Midbrain (tissue), 1 donor: Measurements from ENCODE around the gene PREX1.

Experiments used
- DNase-seq: peaks from one replicate; lab custom pipeline; 2025; lab: John Stamatoyannopoulos, UW

The PREX1 gene

GRCh38 chr20:48794816-48795457 is 32.9 kb downstream of the PREX1 start:
- DNase-seq = no peak

GRCh38 chr20:48794360-48794759 is 33.4 kb downstream of the PREX1 start:
- DNase-seq = peak; percentile 44

DNA sequence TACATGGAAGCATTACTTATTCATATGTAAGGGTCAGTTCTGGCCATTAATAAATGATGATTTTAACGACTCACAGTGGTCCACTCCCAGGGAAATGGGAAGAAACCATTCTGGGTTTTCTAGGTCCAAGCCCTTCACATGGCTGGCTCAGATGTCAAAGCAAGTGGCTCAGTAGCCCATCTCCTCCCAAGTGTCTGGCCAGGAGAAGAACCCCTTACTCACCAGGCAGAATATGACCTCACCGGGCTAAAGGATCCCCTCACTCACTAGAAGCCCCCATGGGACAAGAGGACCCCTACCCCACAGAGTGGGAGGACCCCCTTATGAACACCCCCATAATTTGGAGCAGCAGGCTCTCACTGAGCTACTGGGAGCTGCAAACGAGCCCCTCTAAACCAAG is 34.0 kb downstream of the PREX1 start:
- DNase-seq = no peak

DNA sequence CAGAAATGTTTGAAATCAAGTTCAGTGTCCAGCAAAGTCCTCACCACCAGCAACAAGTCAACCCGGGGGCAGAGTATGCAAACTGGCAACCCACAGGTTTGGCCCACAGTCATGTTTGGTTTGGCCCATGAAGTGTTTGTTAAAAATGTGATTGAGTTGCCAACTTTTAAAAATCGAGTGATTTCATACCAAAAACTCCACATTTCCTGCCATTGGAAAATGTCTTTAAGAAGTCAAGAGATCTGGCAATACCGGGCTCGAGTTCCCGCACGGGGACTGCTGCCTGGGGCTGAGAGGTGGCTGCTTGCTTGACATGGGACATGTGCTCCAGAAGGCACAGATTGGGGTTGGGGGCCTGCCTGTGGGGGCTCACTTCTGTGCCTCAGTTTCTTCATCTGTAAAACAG is 36.1 kb downstream of the PREX1 start:
- no peak for DNase-seq

DNA sequence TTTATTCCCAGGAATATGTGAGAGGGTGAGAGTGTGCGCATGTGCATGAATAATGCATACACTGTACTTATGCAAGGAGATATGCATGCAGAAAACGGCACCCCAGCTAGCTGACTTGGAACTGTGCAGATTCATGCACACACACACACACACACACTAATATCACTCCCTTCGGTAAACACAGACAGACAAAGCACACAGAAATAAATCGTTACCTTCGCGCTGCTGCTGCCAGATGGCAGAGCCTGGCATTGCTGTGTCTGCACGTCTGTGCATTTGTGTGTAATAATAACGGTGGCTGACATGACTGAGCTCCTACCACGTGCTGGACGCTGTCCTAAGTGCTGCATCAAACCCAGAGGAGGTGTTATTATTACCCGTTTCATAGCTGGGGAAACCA is 36.8 kb downstream of the PREX1 start:
- no peak for DNase-seq

- DNase-seq = no peak
Measured at GRCh38 chr20:48790473-48791003, 37.3 kb downstream of the PREX1 start.

DNA sequence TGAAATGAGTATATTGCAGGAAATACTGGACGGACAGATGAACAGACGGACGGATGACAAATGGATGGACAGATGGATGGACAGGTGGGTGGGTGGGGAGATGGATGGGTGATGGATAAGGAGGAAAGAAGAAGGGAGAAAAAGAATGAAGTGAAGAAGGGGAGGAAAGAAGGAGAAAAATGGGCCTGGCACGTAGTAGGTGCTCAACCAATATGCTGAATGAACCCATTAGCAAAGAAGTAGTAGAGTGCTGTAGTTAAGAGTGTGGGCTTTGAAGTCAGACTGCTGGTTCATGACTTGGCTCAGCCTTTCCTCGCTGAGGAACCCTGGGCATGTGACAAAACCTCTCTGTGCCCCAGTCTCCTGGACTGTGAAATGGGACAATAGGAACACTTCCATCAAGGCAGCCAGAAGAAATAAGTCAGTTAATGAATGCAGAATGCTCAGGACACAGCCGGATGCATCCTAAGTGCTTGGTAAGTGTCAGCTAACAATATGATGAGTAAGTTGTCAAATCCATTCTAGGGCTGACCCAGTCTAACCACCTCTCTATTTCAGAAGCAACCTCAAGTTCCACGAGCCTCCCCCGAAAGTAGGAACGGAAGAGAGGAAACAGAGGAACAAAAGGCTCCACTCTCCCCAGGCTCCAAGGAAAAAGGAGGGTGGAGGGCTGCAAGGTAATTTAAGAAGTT is 37.9 kb downstream of the PREX1 start:
- DNase-seq = no peak

DNA sequence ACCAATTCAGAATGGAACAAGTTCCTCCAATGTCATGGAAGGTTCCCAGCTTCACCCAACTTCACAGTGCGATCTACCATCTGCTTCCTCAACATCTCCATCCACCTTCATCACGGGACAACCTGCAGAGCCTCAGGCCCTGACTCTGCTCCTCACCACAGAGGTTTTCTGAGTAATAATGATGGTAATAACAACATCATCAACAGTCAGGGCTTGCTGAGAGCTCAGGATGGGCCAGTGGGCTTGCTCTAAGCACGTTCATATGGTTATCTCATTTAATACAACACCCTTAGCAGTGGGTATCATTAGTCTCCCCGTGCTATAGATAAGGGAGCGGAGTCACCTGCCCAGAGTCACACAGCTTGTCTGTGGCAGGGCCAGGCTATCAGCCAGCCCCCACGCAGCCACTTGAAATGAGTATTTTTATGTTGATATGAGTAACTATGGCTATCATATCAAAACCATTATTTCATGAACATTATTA is 38.6 kb downstream of the PREX1 start:
- no peak for DNase-seq

GRCh38 chr20:48788486-48789072 is 39.2 kb downstream of the PREX1 start:
- no peak for DNase-seq

DNA sequence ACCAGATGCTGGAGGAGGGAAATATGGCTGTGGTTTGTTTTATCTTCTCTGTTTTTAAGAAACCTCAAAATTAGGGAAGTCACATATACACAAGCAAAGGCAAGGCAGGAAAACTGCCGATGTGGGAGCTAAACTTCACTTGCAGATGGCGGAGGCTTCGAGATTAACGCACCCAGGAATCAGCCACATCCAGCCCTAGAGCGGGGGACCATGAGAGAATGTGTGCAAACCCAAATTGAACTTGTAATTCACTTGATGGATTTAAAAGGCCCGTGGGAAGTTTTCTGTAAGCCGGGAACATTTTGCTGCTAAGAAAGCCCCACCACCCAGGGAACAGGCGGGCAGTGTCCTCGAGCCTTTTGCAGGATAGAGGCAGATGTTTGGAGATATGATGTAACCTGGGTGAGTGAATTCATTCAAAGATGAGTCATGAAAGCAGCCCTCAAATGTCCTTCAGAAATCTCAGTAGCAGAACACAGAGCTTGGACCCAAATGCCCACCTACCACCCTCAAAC is 39.9 kb downstream of the PREX1 start:
- DNase-seq = peak; percentile 10

- no peak for DNase-seq
Measured at GRCh38 chr20:48786951-48787705, 40.7 kb downstream of the PREX1 start.

DNA sequence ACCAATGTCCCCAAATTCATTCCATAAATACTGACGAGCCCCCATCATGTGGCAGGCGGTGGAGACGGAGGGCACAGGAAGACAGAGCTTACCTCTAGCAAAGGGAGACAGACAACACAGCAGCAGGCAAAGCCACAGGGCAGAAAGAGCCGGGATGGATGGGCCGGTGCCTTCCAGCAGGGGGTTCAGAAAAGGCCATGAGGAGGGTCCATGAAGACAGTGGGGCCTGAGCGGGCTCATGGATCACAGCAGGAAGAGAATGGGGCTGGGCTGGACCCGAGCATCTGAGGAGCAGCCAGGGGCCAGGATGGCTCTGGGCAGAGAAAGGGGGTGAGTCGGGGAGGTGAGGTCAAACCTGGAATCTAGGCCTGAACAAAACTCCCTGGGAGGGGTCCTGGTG is 42.0 kb downstream of the PREX1 start:
- DNase-seq = no peak

- DNase-seq = no peak
Measured at GRCh38 chr20:48785256-48785655, 42.5 kb downstream of the PREX1 start.

DNA sequence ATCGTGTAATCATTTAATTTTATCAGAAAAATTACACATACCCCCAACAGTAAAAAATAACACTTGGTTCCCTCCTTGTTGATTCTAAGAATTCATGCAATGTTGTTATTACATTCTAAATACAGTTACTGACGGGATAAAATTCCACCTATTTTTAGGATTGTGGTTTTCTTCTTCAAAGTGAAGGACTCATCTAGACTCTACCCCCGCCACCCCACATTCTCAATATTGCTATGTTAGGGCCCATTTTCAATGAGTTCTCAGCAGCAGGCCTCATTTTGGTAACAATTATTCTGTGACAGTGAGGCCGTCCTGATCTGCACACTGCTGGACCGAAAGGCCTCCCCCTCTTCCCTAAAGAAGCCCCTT is 43.5 kb downstream of the PREX1 start:
- no peak for DNase-seq

GRCh38 chr20:48783533-48784272 is 44.1 kb downstream of the PREX1 start:
- no peak for DNase-seq

DNA sequence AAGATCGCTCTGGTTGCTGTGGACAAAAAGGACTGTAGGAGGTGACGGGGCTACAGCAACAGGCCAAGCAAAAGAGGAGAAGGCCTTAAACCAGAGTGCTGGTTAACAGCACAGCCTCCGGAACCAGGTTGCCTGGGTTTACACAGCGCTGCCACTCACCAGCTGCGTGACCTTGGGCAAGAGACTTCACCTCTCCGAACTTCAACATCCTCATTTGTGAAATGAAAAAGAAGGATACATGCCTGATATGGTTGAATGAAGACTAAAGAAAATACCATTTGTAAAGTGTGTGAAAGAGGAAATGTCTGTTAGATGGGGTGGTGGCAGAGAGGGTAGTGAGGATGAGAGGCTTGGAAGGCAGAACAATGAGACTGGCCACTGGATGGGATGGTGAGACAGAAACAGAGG is 44.9 kb downstream of the PREX1 start:
- DNase-seq = no peak

DNA sequence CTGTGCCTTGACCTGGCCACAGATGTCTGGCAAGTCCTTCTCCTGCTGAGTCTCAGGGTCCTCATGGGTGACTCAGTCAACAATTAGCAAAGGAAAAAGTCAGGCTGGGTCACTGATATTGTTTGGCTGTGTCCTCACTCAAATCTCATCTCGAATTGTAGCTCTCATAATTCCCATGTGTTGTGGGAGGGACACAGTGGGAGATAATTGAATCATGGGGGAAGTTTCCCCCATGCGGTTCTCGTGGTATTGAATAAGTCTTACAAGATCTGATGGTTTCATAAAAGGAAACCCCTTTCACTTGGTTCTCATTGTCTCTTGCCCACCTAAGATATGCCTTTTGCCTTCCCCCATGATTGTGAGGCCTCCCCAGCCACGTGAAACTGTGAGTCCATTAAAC is 45.7 kb downstream of the PREX1 start:
- no peak for DNase-seq

- no peak for DNase-seq
Measured at GRCh38 chr20:48781634-48782033, 46.2 kb downstream of the PREX1 start.

GRCh38 chr20:48779435-48779834 is 48.4 kb downstream of the PREX1 start:
- no peak for DNase-seq

- DNase-seq = no peak
Measured at GRCh38 chr20:48777821-48778220, 50.0 kb downstream of the PREX1 start.

- peak; percentile 41 for DNase-seq
Measured at GRCh38 chr20:48777005-48777404, 50.8 kb downstream of the PREX1 start.
